HG03521 (cell line): ENCODE data around the gene NDUFB2.
A peak's percentile ranks its signal among the peaks of the same experiment; 100 is the strongest.
"Not testable (repeated sequence)": the region's sequence is repeated elsewhere in the genome, so short reads cannot be mapped to it uniquely, and the experiment has no call there.

Experiments used
- ATAC-seq: cut with Tn5 transposase; IDR thresholded peaks from one replicate; pipeline ENCODE4 v1.9.1; 2021; ENCODE audit warnings: mild to moderate bottlenecking, moderate library complexity; ENCODE audit not compliant: unreplicated experiment

Gene NDUFB2

GRCh38 chr7:140672382-140673062 lies 24.0 kb upstream of the NDUFB2 start, which contains the start of gene ADCK2:
ADCK2 (plus strand) TSS chr7:140672945; CDS start chr7:140673331, 386 bp downstream.
- ATAC-seq: peak; percentile 53

- peak; percentile 44 for ATAC-seq
Observed at GRCh38 chr7:140673063-140673773, 23.3 kb upstream of the NDUFB2 start.

GRCh38 chr7:140673774-140674155 lies 22.7 kb upstream of the NDUFB2 start:
- no peak for ATAC-seq

GRCh38 chr7:140674356-140674800 lies 22.1 kb upstream of the NDUFB2 start:
- no peak for ATAC-seq

GRCh38 chr7:140674899-140675701 lies 21.4 kb upstream of the NDUFB2 start:
- no peak for ATAC-seq

GRCh38 chr7:140675726-140676125 lies 20.8 kb upstream of the NDUFB2 start:
- ATAC-seq: no peak

GRCh38 chr7:140676306-140676705 lies 20.2 kb upstream of the NDUFB2 start:
- peak; percentile 48 for ATAC-seq

- not testable (repeated sequence) for ATAC-seq
Observed at GRCh38 chr7:140676956-140677355, 19.6 kb upstream of the NDUFB2 start.

- ATAC-seq: no peak
Observed at GRCh38 chr7:140677496-140677895, 19.0 kb upstream of the NDUFB2 start.

GRCh38 chr7:140678081-140678815 lies 18.3 kb upstream of the NDUFB2 start:
- ATAC-seq: no peak

GRCh38 chr7:140678816-140679130 lies 17.7 kb upstream of the NDUFB2 start:
- no peak for ATAC-seq

GRCh38 chr7:140679186-140679585 lies 17.3 kb upstream of the NDUFB2 start:
- no peak for ATAC-seq

- ATAC-seq: no peak
Observed at GRCh38 chr7:140680886-140681285, 15.6 kb upstream of the NDUFB2 start.

- no peak for ATAC-seq
Observed at GRCh38 chr7:140681766-140682165, 14.7 kb upstream of the NDUFB2 start.

- no peak for ATAC-seq
Observed at GRCh38 chr7:140683657-140684056, 12.9 kb upstream of the NDUFB2 start.

- ATAC-seq: no peak
Observed at GRCh38 chr7:140684066-140684950, 12.2 kb upstream of the NDUFB2 start.

- no peak for ATAC-seq
Observed at GRCh38 chr7:140685407-140686087, 11.0 kb upstream of the NDUFB2 start.

- ATAC-seq: no peak
Observed at GRCh38 chr7:140686921-140687320, 9.6 kb upstream of the NDUFB2 start.

GRCh38 chr7:140688341-140688740 lies 8.2 kb upstream of the NDUFB2 start:
- ATAC-seq: no peak
